ENCODE results near the gene FBRS. TPM values are rescaled to one million over a fixed set of nuclear protein-coding genes. Genes with fewer than 3 reads are reported as not detected.

FBRS gene
- total RNA-seq, 2 experiments from 2014 or later, result 84.7 to 111 TPM

DNA sequence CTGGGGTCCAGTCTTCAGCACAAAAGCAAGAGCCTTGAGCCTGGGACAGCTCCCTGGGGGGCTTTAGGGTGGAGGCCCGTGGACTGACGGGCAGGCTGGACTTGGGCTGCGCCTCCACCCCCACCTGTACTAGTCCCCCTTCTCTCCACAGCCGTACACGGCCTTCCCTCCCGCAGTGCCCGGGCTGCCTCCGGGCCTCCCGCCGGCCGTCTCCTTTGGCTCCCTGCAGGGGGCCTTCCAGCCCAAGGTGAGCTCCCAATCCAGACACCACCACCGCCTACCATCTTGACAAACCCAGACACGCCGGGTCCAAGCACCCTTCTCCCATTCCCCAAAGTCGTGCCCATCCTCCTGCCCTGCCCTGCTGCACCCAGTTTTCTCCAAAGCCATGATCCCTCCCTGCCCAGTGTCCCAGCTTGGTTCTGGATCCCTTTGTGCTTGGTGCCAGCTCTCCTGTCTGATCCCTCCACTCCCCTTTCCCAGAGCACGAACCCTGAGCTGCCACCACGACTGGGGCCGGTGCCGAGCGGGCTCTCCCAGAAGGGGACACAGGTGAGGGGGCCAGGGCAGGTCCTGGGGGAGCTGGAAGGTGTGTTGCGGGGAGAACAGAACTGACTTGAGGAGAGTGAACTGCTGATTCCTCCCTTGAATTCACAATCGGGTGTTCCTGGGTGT, 7.1 kb downstream of the FBRS start:
- ChIA-PET CTCF (interaction anchor here (2.6 kb wide), 1 partner anchor 28 kb away, joined by 20 read pairs; no protein-coding TSS in a partner anchor), POLR2A (interaction anchor here (0.6 kb wide), 3 partner anchors 12 to 575 kb away, joined by 3 to 6 read pairs (median 4); no protein-coding TSS in a partner anchor)
- Mint-ChIP-seq H3K4me3 (no peak overlapping the region), H3K36me3 (ENCODE audit: low read depth) (peaks cover 61% of the 10 kb centered on the region), H3K4me1 (peaks cover 32% of the 10 kb centered on the region), H3K27ac (peak overlapping the region; percentile 47), H3K27me3 (no peaks in the 10 kb centered on the region), H3K9me3 (ENCODE audit: low read depth) (no peaks in the 10 kb centered on the region)
- no peak for DNase-seq
- no peak for ATAC-seq
- intact Hi-C loops (cut with DNase I, micrococcal nuclease), result no loop called here

DNA sequence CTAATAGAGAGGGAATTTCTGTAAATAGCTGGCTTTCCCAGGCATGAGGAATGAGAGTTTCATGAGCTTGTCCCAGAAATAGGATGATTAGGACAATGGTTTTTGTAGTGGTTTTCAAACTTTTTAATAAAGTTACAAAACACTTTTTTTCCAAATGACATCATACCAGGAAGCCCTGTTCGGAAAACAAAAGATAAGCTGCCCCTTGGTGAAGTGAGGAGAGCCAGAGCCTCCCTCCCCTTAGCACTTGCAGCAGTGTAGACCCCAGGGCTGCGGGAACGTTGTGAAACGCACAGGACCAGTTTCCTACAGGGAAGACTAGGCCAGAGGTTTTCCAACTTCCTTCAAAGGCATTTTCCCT, 7.6 kb downstream of the FBRS start:
- Mint-ChIP-seq H3K27ac (no peak overlapping the region), H3K4me3 (no peak overlapping the region), H3K4me1 (peaks cover 31% of the 10 kb centered on the region), H3K9me3 (ENCODE audit: low read depth) (no peaks in the 10 kb centered on the region), H3K36me3 (ENCODE audit: low read depth) (peaks cover 58% of the 10 kb centered on the region), H3K27me3 (no peaks in the 10 kb centered on the region)
- no peak for ATAC-seq
- POLR2A ChIA-PET, result interaction anchor here (0.6 kb wide), 3 partner anchors 11 to 576 kb away, joined by 3 to 6 read pairs (median 4); no protein-coding TSS in a partner anchor
- intact Hi-C loops (cut with DNase I, micrococcal nuclease), result no loop called here
- CTCF ChIA-PET, result interaction anchor here (0.6 to 2.6 kb wide), 2 partner anchors 22 to 28 kb away, joined by 3 to 20 read pairs; no protein-coding TSS in a partner anchor
- no peak for DNase-seq

DNA sequence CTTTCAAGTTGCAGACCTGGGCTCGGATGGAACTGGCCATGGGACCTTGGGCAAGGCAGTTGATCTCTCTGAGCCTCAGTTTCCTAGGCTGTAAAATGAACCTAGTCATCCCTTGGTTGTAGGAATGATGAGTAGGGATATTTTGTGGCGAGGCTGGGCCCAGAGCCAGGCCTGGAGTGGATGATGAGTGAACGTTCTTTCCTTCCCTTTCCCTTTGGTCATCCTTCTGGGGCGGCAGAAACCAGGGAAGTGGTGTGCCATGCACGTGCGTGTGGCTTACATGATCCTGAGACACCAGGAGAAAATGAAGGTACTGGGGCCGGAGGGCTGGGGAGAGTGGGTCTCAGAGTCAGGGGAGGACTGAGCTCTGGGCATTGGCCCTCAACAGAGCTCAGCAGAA, 8.4 kb downstream of the FBRS start:
- ChIA-PET POLR2A (interaction anchor here (0.8 kb wide), 1 partner anchor 29 kb away, joined by 3 read pairs; no protein-coding TSS in a partner anchor), CTCF (interaction anchor here (0.6 to 2.6 kb wide), 2 partner anchors 23 to 27 kb away, joined by 3 to 20 read pairs; no protein-coding TSS in a partner anchor)
- no peak for DNase-seq
- peaks cover 23% of the 10 kb centered on the region for H3K4me1 Mint-ChIP-seq
- H3K27me3 Mint-ChIP-seq, result no peaks in the 10 kb centered on the region
- peaks cover 53% of the 10 kb centered on the region for H3K36me3 Mint-ChIP-seq (ENCODE audit: low read depth)
- intact Hi-C loops (cut with DNase I, micrococcal nuclease), result no loop called here
- H3K27ac Mint-ChIP-seq, result no peak overlapping the region
- H3K9me3 Mint-ChIP-seq (ENCODE audit: low read depth), result no peaks in the 10 kb centered on the region
- no peak overlapping the region for H3K4me3 Mint-ChIP-seq
- ATAC-seq, result no peak

DNA sequence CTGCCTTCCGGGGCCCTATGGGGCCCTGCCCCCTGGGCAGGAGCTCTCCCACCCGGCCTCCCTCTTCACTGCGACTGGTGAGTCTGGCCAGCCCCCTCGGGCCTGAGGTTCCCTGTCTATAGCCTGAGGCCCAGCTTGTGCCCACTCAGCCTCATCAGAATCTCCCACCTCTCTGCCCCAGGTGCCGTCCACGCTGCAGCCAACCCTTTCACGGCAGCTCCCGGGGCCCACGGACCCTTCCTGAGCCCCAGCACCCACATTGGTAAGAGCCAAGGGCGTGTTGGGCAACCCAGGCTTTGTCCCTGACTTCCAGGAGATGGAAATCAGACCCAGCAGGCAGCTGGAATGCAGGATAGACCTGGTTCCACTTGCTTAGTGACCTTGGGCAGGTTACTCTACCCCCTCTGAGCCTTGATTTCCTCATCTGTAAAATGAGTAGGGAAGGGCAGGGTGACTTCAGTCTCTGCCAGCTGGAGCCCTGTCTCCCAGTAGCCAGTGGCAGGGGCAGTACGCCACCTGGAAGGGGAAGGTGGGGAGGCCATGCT, 9.2 kb downstream of the FBRS start:
- intact Hi-C loops (cut with DNase I, micrococcal nuclease), result no loop called here
- ATAC-seq (no peak), DNase-seq (no peak)
- Mint-ChIP-seq H3K4me1 (peaks cover 17% of the 10 kb centered on the region), H3K4me3 (no peak overlapping the region), H3K36me3 (ENCODE audit: low read depth) (peaks cover 51% of the 10 kb centered on the region), H3K27me3 (no peaks in the 10 kb centered on the region), H3K9me3 (ENCODE audit: low read depth) (no peaks in the 10 kb centered on the region), H3K27ac (no peak overlapping the region)
- POLR2A ChIA-PET, result interaction anchor here (0.8 kb wide), 1 partner anchor 29 kb away, joined by 3 read pairs; no protein-coding TSS in a partner anchor
- CTCF ChIA-PET, result no interaction called here

DNA sequence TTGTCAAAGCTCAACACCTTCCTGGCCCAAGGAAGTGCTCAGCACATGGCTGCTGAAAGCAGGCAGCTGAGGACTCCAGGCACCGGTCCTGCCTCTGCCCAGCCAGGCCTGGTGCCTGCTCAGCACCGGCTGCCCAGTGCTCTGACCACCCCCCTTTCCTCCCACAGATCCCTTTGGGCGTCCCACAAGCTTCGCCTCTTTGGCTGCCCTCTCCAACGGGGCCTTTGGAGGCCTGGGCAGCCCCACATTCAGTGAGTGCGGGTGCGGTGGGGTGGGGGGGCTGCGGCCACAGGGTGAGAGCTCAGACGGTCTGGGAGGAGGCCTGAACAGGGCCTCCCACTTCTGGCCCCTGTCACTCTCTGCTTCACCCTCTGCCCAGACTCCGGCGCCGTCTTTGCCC, 10.2 kb downstream of the FBRS start:
- peaks cover 42% of the 10 kb centered on the region for H3K36me3 Mint-ChIP-seq (ENCODE audit: low read depth)
- intact Hi-C loops (cut with DNase I, micrococcal nuclease), result no loop called here
- CTCF ChIA-PET, result no interaction called here

DNA sequence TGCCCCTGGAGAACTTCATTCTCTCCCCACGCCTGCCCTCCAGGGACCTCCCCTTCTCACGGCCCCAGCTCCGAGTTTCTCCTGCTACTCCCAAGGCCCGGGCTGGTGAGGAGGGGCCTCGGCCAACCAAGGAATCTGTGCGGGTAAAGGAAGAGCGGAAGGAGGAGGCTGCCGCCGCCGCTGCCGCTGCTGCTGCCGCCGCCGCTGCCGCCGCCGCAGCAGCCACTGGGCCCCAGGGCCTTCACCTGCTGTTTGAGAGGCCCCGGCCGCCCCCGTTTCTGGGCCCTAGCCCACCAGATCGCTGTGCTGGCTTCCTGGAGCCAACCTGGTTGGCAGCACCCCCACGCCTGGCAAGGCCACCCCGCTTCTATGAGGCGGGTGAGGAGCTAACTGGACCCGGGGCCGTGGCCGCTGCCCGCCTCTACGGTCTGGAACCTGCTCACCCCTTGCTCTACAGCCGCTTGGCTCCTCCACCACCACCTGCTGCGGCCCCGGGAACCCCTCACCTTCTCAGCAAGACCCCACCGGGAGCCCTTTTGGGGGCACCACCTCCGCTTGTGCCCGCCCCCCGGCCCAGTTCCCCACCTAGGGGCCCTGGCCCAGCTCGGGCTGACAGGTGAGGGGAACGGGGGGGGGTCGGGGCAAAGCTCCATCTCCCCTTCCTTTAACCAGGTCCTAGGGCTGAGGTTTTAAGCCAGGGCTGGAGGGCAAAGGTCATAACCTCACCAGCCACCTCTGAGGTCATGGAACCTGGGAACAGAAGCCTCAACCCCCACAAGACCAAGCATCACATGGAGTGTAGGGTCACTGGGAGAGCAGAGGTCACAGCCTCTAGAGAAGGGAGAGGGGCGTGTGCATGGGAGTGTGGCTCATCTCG, 11.0 kb downstream of the FBRS start:
- H3K27me3 Mint-ChIP-seq, result no peaks in the 10 kb centered on the region
- ATAC-seq (no peak), DNase-seq (no peak)
- H3K4me1 Mint-ChIP-seq, result peaks cover 2% of the 10 kb centered on the region
- no peak overlapping the region for H3K4me3 Mint-ChIP-seq
- no peaks in the 10 kb centered on the region for H3K9me3 Mint-ChIP-seq (ENCODE audit: low read depth)
- ChIA-PET CTCF (no interaction called here), POLR2A (no interaction called here)
- no peak overlapping the region for H3K27ac Mint-ChIP-seq
- intact Hi-C loops (cut with DNase I, micrococcal nuclease), result no loop called here
- peaks cover 36% of the 10 kb centered on the region for H3K36me3 Mint-ChIP-seq (ENCODE audit: low read depth)

More for the DNA sequence above, 10.2 kb downstream of the FBRS start:
- DNase-seq, result no peak
- no peaks in the 10 kb centered on the region for H3K9me3 Mint-ChIP-seq (ENCODE audit: low read depth)
- H3K27me3 Mint-ChIP-seq, result no peaks in the 10 kb centered on the region
- H3K4me3 Mint-ChIP-seq, result no peak overlapping the region
- POLR2A ChIA-PET, result no interaction called here
- no peak overlapping the region for H3K27ac Mint-ChIP-seq
- ATAC-seq, result no peak
- H3K4me1 Mint-ChIP-seq, result peaks cover 7% of the 10 kb centered on the region

DNA sequence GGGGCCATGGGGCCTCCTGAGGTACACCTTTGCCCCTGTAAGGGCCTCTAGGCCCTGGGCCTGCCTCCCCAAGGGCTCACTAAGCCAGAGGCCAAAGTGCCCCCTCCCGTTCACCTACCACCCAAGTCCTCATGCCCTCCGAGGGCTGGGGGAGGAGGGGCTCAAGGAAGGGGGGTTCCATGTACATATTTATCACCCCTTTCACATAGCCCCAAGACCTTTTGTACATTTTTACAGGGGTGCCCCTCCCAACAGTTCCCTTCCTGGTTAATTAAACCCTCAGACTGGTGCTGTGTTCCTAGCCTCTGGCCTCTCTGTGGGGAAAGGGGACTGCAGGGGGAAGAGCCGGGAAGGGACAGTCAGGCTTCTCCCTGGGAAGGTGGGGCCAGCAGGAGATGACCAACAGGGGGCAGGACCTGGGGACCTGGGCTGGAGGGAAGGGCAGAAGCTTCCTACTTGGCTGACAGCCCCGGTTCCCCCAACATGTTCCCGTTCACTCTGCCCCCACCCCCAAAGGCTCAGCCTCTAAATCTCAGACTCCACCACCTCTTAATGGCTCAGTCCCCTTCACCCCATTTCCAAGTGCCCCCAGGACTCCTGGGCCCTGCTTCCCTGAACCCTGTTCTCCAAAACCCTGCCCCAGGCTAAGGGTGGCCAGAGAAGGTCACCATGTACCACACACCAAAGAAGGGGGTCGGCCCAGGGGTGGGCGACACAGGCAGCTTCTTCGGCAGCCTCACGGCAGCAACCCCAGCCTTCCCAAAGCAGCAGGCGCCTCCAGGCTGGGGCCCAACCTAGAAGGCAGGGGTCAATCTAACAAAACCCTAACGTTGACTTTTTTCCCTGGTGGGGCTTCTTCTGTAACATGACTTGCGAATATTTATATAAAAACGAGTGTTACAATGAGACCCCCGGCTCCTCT, 11.9 kb downstream of the FBRS start:
- ChIA-PET CTCF (no interaction called here), POLR2A (no interaction called here)
- H3K27me3 Mint-ChIP-seq, result no peaks in the 10 kb centered on the region
- H3K36me3 Mint-ChIP-seq (ENCODE audit: low read depth), result peaks cover 32% of the 10 kb centered on the region
- intact Hi-C loops (cut with DNase I, micrococcal nuclease), result no loop called here
- peaks cover 2% of the 10 kb centered on the region for H3K4me1 Mint-ChIP-seq
- H3K4me3 Mint-ChIP-seq, result no peak overlapping the region
- DNase-seq, result no peak
- no peak overlapping the region for H3K27ac Mint-ChIP-seq
- H3K9me3 Mint-ChIP-seq (ENCODE audit: low read depth), result no peaks in the 10 kb centered on the region
- ATAC-seq, result no peak

DNA sequence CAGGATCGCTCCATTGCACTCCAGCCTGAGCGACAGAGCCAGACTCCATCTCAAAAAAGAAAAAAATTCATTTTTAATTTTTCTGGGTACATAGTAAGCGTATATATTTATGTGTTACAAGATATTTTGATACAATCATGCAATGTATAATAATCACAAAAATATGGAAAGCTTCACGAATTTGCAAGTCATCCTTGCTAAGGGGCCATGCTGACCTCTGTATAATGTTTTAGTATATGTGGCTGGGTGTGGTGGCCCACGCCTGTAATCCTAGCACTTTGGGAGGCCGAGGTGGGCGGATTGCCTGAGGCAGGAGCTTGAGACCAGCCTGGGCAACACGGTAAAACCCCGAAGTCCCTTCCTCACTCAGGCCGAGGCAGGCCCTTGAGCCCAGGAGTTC, 16.9 kb downstream of the FBRS start:
- intact Hi-C loops (cut with DNase I, micrococcal nuclease), result no loop called here

DNA sequence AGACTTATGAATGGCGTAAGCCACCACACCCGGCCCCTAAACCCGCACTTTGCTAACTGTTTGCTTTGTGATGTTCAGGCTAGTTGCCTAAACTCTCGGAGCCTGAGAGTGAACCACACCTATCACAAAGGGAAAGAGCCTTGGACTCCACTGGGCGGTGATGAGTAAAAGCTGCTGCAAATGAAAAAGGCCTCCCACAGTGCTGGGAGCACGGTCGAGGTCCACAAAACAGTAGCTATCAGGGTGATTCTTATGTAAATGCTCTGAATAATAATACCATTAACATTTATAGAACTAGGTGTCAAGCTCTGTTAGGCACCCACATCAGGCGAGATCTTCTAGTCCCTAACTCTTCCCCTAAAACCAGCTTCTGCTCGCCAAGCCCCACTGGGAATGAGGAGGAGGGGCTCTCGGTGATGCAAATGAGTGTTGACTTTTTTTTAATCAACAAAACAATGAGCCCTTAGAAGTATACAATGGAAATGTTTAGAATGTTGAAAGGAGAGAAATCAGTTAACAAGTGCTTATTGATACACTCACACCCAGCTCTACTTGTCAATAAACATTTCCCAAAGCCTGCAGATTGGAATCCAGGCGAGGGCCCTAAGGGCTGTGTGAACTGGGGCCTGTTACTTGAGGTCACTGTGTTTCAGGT, 19.8 kb downstream of the FBRS start:
- no peaks in the 10 kb centered on the region for H3K4me1 Mint-ChIP-seq
- CTCF ChIA-PET, result interaction anchor here (0.6 to 1.2 kb wide), 2 partner anchors 15 to 33 kb away, joined by 3 to 7 read pairs; no protein-coding TSS in a partner anchor
- H3K4me3 Mint-ChIP-seq, result no peak overlapping the region
- H3K27ac Mint-ChIP-seq, result no peak overlapping the region
- H3K36me3 Mint-ChIP-seq (ENCODE audit: low read depth), result no peaks in the 10 kb centered on the region
- ATAC-seq (no peak), DNase-seq (no peak)
- intact Hi-C loops (cut with DNase I, micrococcal nuclease), result no loop called here
- POLR2A ChIA-PET, result interaction anchor here (0.6 kb wide), 1 partner anchor 87 kb away, joined by 3 read pairs; no protein-coding TSS in a partner anchor
- no peaks in the 10 kb centered on the region for H3K27me3 Mint-ChIP-seq
- H3K9me3 Mint-ChIP-seq (ENCODE audit: low read depth), result no peaks in the 10 kb centered on the region

More for the DNA sequence above, 16.9 kb downstream of the FBRS start:
- Mint-ChIP-seq H3K36me3 (ENCODE audit: low read depth) (peaks cover 9% of the 10 kb centered on the region), H3K27me3 (no peaks in the 10 kb centered on the region), H3K9me3 (ENCODE audit: low read depth) (no peaks in the 10 kb centered on the region), H3K4me1 (no peaks in the 10 kb centered on the region), H3K27ac (no peak overlapping the region), H3K4me3 (no peak overlapping the region)
- ChIA-PET CTCF (no interaction called here), POLR2A (no interaction called here)
- ATAC-seq (no peak), DNase-seq (no peak)

DNA sequence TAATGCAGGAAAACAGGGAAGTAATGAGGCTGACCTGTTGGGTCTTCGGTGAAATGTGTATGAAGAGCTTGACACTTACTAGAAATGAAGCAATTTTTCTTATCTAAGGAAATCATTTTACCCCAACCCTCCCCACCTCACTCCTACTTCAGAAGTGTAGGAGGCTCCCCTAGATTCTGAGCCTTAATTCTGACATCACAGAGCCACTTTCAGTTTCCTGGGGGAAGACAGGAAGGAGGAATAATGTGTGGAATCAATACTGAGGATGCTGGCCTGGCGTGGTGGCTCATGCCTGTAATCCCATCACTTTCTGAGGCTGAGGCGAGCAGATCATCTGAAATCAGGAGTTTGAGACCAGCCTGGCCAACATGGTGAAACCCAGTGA, 20.3 kb downstream of the FBRS start:
- Mint-ChIP-seq H3K36me3 (ENCODE audit: low read depth) (no peaks in the 10 kb centered on the region), H3K27me3 (no peaks in the 10 kb centered on the region), H3K9me3 (ENCODE audit: low read depth) (no peaks in the 10 kb centered on the region), H3K4me3 (no peak overlapping the region), H3K4me1 (no peaks in the 10 kb centered on the region), H3K27ac (no peak overlapping the region)
- no peak for ATAC-seq
- intact Hi-C loops (cut with DNase I, micrococcal nuclease), result no loop called here
- CTCF ChIA-PET, result interaction anchor here (0.6 to 1.2 kb wide), 2 partner anchors 15 to 33 kb away, joined by 3 to 7 read pairs; no protein-coding TSS in a partner anchor
- POLR2A ChIA-PET, result no interaction called here
- DNase-seq, result no peak

All from activated CD4-positive, alpha-beta T cell treated with anti-CD3 and anti-CD28 coated beads for 36 hours (primary cell).